Putamen (tissue), 1 donor: ENCODE measurements around the gene RGS14.
A peak's percentile ranks its signal among the peaks of the same experiment; 100 is the strongest.
"Not testable (repeated sequence)": the region's sequence is repeated elsewhere in the genome, so short reads cannot be mapped to it uniquely, and the experiment has no call there.

Experiments
- DNase-seq: peaks from one replicate; pipeline ENCODE4 v3.0.0-alpha.2; 2016; ENCODE audit warnings: low spot score

The RGS14 gene

DNA sequence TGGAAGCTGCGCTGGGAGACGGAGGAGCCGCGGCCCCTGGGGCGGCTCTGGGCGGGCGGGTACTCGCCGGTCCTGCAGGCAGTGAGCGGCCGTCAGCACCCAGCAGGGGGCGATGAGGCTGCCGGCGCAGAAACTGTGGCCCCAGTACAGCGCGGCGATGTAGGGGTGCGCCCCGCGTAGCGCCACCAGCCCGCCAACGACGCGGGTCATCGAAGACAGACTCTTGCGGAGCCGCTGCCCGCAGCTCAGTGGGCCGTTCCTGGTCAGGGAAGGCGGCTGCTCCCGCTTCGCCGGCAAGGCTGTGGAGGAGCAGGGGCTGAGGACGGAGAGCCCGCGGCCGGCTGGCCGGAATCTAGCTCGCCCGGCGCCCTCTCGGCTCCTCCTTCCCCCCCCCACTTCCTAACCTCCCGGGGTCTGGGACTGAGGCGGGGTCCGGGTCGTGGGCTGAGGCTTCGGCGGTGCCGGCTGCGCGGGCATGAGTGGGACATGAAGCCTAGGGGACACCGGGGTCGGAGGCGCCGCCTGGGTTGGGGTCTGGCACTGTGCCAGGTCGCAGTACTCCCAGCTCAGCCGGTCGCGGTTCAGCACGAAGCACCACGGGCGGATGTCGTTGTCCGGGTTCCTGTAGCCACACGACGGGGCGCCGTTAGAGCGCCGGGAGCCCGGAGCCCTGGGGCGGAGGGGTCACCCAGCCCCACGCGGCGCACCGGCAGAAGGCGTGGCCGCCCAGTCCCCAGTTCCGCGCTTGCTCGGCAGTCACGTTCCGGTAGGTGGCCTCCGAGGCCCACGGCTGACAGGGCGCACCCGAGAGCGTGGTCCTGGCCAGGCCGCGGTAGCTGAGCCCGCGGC is 46.3 kb downstream of the RGS14 start:
- peak; percentile 49 for DNase-seq

DNA sequence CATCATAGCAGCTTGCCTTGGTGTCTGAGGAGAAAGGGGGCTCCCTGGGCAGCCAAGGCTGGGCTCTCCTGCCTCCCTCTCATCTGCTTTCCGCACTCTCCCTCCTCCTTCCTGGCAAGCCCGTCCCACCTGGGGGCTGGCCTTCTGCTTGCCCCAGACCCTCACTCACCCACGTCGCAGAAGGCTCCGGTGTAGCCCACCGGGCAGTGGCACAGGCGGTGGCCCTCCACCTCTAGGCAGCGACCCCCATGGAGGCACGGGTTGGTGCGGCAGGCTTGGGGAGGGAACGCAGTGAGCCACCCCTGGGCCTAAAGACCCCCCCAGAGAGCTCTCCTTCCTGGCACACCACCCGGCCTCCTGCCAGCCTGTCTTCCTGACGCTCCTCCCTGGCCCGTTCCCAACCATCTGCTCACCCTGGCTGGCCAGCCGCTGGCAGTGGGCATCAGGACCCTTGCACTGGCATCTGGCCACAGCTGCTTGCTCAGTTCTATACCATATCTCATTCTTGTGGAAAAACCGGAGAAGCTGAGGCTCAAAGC is 47.0 kb downstream of the RGS14 start:
- DNase-seq = no peak

DNA sequence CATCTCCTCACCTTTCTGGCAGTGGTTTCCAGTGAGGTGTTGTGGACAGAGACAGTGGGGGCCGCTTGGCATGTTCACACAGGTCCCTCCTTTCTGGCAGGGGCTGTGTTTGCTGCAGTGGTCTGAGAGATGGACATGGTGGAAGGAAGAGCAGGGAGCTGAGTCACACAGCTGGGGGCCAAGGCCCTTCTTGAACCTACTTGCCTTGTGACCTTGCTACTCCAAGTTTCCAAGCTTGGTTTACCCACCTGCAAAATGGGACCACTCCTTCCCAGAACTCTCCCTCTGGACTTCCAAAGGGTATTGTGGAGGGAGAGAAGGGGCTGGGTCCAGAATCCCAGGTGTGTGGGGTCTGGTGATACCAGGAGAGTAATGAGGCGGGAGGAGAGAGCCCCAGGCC is 47.6 kb downstream of the RGS14 start:
- DNase-seq = no peak

DNA sequence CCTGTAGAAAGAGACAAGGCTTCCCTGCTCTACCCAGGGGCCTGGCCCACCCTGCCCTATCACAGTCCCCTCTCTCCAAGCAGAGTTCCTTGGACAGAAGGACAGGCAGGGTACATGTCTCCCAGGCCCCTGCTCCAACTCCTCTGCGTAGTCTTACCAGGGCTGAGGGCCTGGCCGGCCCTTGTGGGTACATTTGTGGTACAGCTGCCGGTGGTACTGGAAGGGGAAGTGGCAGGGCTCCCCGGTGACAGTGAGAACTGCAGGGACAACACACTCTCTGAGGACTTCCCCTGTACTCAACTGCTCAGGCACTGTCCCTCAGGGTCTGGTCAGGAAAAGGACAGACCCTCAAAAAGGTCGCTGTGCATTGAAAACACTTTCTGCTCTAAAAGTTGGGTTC is 48.1 kb downstream of the RGS14 start:
- no peak for DNase-seq

GRCh38 chr5:177409043-177409801 is 51.5 kb downstream of the RGS14 start, which contains the start of gene F12:
Gene F12, minus strand, starts transcription at chr5:177409564. Its CDS starts 37 bp downstream, at chr5:177409527.
- no peak for DNase-seq

DNA sequence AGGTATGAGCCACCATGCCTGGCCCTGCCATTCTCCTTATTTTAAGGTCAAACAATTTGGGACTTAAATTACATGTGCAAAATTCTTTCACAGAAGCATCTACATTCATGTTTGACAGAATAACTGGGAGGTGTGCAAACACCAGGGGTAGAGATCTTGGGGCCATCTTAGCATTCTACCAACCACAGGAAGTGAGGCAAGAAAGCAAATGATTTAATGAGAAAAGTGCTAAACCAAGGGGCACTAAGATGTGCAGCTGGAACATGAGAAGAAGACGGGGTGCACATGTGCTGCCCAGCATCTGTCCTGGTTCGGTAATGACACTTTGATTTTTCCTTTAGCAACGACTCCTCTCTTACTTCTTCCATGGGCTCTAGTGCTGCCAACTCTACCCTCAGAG is 52.9 kb downstream of the RGS14 start:
- no peak for DNase-seq

- DNase-seq = no peak
Measured at GRCh38 chr5:177412603-177413233, 55.0 kb downstream of the RGS14 start.

- no peak for DNase-seq
Measured at GRCh38 chr5:177414481-177414880, 56.8 kb downstream of the RGS14 start.

DNA sequence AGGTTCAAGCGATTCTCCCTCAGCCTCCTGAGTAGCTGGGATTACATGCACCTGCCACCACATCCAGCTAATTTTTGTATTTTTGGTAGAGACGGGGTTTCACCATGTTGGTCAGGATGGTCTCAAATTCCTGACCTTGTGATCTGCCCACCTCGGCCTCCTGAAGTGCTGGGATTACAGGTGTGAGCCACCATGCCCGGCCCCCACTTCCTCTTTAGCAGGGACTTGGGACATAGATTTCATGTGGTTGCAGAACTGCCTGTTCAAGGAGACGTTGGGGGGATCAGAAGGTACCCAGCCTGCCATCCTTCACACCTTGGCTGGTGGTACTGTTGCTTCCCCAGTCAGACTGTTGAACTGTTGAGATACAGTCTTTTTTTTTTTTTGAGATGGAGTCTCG is 59.4 kb downstream of the RGS14 start:
- not testable (repeated sequence) for DNase-seq

- no peak for DNase-seq
Measured at GRCh38 chr5:177419046-177419445, 61.3 kb downstream of the RGS14 start.

- not testable (repeated sequence) for DNase-seq
Measured at GRCh38 chr5:177420472-177420871, 62.7 kb downstream of the RGS14 start.

GRCh38 chr5:177421062-177421798 is 63.5 kb downstream of the RGS14 start:
- no peak for DNase-seq
